HG02970 (cell line): ENCODE measurements around the gene SHROOM3.

Experiments used
- ATAC-seq: cut with Tn5 transposase; IDR thresholded peaks from one replicate; pipeline ENCODE4 v1.9.1; 2021; ENCODE audit warnings: mild to moderate bottlenecking, moderate library complexity, moderate number of reproducible peaks; ENCODE audit not compliant: unreplicated experiment, low FRiP score

SHROOM3 gene

GRCh38 chr4:76683144-76683543 lies 248.1 kb downstream of the SHROOM3 start:
- no peak for ATAC-seq

- no peak for ATAC-seq
These were observed 252.9 kb downstream of the SHROOM3 start for GRCh38 chr4:76687746-76688448.

GRCh38 chr4:76688619-76689144 lies 253.7 kb downstream of the SHROOM3 start:
- no peak for ATAC-seq

- no peak for ATAC-seq
These were observed 254.3 kb downstream of the SHROOM3 start for GRCh38 chr4:76689145-76689817.

GRCh38 chr4:76690011-76690905 lies 255.2 kb downstream of the SHROOM3 start:
- ATAC-seq = no peak

- no peak for ATAC-seq
These were observed 255.9 kb downstream of the SHROOM3 start for GRCh38 chr4:76690906-76691275.

GRCh38 chr4:76691807-76692582 lies 257.0 kb downstream of the SHROOM3 start:
- ATAC-seq = no peak

GRCh38 chr4:76692761-76693160 lies 257.7 kb downstream of the SHROOM3 start:
- no peak for ATAC-seq

GRCh38 chr4:76694056-76694455 lies 259.0 kb downstream of the SHROOM3 start:
- ATAC-seq = no peak

- ATAC-seq = no peak
These were observed 261.1 kb downstream of the SHROOM3 start for GRCh38 chr4:76696109-76696508.

- peak; percentile 62 for ATAC-seq
These were observed 262.2 kb downstream of the SHROOM3 start for GRCh38 chr4:76697129-76697803.

GRCh38 chr4:76698141-76698540 lies 263.1 kb downstream of the SHROOM3 start:
- no peak for ATAC-seq

- no peak for ATAC-seq
These were observed 264.8 kb downstream of the SHROOM3 start for GRCh38 chr4:76699751-76700310.

GRCh38 chr4:76702440-76703122 lies 267.6 kb downstream of the SHROOM3 start:
- ATAC-seq = no peak

GRCh38 chr4:76703123-76703490 lies 268.1 kb downstream of the SHROOM3 start:
- no peak for ATAC-seq

GRCh38 chr4:76703676-76704075 lies 268.6 kb downstream of the SHROOM3 start:
- no peak for ATAC-seq

- ATAC-seq = no peak
These were observed 269.3 kb downstream of the SHROOM3 start for GRCh38 chr4:76704133-76704881.

GRCh38 chr4:76705472-76705871 lies 270.4 kb downstream of the SHROOM3 start:
- no peak for ATAC-seq
